COR-L47 (cell line): ENCODE results near the gene ANKHD1.

Source experiments
- DNase-seq: peaks from one replicate; lab custom pipeline; 2025; lab: John Stamatoyannopoulos, UW

ANKHD1 gene

GRCh38 chr5:140544986-140545385 lies 143.4 kb downstream of the ANKHD1 start:
- DNase-seq: no peak

GRCh38 chr5:140545606-140546005 lies 144.0 kb downstream of the ANKHD1 start:
- DNase-seq: no peak

- DNase-seq: no peak
Observed at GRCh38 chr5:140546851-140547507, 145.3 kb downstream of the ANKHD1 start.

- peak; percentile 90 for DNase-seq
Observed at GRCh38 chr5:140547508-140548299, 146.1 kb downstream of the ANKHD1 start, which contains the start of gene EIF4EBP3. EIF4EBP3 (plus strand) TSS chr5:140547662; CDS start chr5:140547738, 76 bp downstream.

DNA sequence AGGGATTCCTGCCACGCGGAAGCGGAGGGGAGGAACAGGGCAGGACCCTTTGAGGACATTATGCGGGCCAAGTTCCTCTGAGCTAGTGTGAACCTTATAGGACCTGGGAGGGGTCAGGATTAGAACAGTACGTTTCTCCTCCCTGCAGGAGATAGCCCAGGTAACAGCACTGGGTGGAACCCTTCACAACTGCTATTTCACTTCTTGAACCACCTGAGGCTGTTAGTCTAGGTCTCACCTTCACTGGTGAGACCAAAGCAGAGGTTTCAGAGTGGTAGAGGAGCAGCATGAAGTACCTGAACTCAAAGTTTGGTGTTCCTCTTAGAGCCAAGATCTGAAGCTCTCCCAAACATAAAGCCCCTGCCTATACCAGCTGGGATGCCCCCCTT lies 146.7 kb downstream of the ANKHD1 start:
- DNase-seq: no peak

DNA sequence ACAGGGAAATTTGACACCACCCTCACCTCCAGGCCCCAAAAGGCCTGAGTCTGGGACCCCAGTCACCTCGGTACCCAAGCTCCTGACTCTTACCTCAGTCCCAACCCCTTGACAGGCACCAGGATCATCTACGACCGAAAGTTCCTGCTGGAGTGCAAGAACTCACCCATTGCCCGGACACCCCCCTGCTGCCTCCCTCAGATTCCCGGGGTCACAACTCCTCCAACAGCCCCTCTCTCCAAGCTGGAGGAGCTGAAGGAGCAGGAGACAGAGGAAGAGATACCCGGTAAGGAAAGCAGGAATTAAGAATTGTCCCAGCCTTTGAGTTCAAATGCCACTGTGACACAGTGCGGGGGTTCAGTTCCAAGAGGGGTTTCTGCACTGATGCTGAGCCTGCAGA lies 147.2 kb downstream of the ANKHD1 start:
- no peak for DNase-seq

DNA sequence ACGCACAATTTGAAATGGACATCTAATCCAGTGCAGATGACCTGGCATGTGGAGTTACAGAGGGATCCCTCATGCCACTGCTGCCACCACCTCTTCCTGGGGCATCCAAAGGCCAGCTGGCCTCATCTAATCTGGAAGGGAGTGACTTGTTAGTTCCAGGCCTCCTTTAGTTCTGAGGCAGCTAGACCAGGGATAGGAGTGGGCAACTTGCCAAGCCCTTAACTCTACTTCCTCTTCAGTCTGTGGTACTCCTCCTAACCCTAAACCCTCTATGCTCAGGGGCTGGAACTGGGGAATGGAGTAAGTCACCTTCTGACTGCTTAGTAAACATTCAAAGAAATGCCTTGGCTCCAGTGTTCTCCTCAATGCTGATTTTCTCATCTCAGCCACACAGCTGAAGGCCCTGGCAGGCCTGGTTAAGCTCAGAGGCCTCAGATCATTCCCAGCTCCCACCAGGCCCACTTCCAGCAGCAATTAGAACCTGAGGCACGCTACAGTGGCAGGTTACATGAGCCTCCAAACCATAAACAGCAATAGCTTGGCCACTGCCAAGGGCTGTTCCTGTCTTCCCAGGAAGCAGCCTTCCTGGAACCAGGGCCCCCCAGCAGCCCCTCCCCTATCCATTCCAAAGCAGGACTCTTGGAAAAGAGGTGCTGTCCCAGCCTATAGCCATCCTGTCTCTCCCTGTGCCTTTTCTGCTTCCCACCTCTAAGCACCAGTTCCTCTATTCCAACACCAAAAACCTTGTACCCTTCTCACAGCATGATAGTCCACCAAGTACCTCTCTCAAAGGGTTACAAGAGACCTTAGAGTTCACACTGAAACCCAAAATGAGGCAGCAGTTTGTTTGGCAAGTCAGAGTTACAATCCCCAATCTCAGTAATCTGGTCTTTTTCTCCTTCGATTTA lies 147.9 kb downstream of the ANKHD1 start:
- no peak for DNase-seq

GRCh38 chr5:140550147-140551079 lies 148.8 kb downstream of the ANKHD1 start:
- DNase-seq: no peak

- no peak for DNase-seq
Observed at GRCh38 chr5:140551872-140552271, 150.2 kb downstream of the ANKHD1 start.

DNA sequence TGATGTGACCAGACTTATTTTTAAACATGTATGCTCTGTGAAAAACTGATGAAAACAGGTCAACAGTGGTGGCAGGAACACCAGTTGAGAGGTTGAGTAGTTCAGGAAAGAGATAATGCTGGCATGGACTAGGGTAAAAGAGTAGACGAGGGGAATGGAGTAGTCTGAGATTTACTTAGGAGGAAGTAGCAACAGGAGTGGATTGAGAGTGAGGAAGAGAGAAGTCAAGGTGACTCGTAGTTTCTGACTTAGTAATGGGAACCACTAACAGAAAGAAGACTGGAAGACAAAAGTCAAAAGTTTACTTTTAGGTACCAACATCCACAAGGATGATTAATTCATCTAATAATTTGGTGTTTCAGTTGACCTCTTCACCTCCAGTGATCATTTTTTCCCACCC lies 152.0 kb downstream of the ANKHD1 start:
- DNase-seq: no peak

DNA sequence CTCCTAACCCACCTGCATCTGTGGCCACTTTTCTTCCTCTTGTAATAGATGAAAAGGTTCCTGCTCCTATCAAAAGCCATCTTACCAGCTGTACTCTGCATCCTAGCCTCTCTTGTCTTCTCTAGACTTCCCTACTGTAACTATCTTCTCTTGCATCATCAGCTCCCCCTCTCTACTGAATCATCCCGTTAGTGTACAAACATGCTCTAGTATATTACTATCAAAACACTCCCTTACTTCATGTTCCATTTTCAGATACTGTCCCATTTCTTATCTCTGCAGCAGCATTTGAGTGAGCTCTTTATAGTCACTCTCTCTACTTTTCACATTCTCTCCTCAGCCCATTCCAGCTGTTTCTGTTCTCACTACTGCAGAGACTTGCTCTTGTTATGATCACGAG lies 152.8 kb downstream of the ANKHD1 start:
- DNase-seq: no peak

DNA sequence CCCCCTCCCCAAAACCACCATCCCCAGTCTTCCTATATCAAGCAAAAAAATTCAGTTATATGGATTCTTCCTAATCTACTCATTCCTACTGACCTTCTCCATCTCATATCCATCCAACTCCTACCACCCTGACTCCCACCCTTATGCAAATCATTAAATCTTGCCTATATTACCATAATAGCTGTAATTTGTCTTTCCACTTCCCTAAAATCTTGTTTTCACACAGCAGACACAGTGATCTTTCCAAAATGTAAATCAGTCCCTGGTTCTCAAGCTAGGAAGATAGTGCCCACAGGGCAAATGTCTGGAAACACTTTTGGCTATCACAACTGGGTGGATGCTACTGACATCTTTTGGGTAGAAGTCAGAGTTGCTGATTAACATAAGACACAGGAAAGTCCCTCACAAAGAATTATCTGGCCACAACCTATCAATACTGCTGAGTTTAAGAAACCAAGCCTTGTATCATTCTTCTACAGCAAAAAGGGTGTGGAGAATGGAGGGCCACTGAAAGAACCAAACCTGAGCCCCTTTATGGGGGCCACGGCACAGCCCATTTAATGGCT lies 154.2 kb downstream of the ANKHD1 start:
- DNase-seq: no peak

- DNase-seq: no peak
Observed at GRCh38 chr5:140556438-140556837, 154.8 kb downstream of the ANKHD1 start.

DNA sequence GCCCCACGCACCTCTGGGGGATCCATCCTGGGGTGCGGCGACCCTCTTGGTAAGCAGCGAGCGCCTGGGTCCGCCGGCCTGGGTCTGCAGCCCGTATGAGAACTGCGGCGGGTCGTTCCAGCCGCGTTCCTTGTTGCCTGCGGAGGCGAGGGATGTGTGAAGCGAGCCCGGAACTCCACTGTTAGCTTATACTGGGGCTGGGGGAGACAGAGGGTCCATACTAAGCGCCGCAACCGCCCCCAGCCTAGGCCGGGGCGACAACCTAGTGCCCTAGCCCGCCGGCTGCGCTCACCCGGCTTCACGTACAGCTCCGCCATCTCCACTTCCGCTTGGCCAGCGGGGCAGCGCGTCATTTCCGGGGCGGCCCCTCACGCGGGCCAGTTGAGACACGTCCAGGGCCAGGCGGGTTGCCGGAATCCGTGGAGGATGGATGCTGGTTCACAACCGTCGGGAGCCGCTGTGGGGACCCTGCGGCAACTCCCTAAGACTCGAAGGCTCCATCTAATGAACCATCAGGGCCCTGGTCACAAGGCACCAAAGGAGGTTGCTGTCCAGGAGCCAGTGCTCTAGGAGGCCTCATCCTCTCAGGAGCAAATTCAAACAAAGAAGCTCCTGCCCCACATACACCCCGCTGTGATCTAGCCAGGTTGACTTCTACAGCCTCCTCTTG lies 155.6 kb downstream of the ANKHD1 start, which contains the start of gene SRA1:
Gene SRA1 (minus strand): TSS at position 338 of the 670 bp plus-strand sequence. CDS start 21 bp downstream, at position 317.
- DNase-seq: peak; percentile 91

- DNase-seq: no peak
Observed at GRCh38 chr5:140557965-140558364, 156.3 kb downstream of the ANKHD1 start.

DNA sequence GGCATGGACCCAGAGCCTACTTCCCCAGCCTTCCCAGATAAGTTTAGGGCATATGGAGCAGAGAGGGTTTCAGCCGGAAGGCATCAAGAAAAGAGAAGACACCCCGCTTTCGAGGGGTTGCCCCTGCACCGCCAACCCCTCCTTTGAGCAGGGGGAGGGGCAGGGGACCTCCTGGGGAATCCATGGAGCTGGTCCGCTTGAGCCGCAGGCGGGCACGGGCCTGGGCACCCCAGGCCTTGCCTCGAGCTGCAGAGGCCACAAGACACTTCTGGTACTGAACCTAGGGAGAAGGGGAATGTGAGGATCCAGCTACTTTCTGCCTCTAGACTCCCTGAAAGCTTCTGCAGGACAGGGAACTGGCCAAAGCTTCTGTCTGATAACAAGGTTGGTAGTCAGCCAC lies 156.9 kb downstream of the ANKHD1 start:
- no peak for DNase-seq

DNA sequence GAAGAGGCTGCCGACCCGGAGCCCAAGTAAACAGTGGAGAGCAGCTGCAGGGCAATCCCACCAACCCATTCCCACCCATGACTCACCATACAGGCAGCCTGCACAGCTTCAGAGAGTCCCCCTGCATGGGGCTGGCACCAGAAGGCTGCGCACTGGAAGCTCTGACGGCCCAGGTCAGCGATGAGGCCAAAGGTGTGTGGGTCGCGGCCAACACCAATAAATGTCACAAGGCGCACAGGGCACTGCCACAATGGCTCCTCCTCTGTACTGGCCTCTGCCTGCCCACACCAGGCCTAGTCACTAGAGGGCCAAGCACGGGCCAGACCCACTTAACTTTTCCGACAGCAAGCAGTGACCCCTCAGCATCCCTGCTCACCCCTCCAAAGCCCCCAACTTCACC lies 158.6 kb downstream of the ANKHD1 start:
- no peak for DNase-seq

DNA sequence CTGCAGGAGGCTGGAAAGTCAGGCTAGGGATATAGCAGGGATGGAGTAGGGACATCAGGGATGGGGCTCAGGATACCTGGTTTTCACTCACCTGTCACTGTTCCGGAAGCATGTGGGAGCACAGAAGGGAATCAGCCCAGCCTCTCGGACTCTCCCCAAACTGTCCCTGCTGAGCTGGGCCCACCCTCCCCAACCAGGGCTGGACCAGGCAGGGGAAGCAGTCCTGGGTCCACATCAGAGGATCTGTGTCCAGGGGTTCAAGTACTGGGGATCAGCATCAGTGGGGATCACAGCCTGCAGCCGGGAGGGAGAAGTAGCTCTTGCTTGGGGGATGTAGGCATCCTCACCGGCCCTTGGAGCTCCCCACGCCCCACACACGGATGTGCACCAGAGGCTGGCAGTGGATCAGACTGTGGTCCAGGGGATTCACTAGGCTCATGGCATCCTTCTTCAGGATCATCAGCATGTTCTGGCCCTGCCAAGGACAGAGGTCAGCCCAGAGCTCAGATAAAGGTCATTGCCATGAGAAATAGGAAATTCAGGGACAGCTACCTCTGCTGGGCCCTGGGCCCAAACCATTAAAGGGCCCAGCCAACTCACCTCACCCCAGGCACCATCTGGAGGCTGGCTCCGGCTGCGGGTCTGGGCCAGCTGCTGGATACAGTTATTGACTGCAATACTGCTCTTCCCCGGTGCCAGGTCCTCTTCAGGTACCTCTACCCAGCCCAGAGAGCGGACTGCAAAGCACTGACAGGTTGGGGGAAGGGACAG lies 160.3 kb downstream of the ANKHD1 start:
- DNase-seq: no peak

DNA sequence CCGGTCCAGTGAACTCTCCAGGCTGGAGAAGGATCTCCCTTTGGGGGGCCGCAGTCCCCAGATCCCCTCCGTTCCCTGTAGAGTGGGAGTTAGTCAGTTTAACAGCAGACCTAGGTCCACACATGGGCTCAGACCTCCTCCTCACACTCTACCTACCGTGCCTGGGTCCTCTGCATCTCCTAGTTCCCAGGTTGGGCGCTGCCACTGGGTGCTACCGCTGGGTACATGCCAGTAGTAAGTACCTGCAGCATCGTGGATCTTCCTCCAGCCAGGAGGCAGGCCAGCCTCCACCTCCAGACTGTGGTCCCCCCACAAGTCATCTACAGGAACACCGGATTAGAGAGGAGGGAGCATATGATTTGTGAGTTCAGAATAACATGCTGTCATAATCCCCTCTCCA lies 162.0 kb downstream of the ANKHD1 start:
- peak; percentile 8 for DNase-seq
